Measurements from ENCODE around the gene RSPO4.

The RSPO4 gene

GRCh38 chr20:1010659-1011058 lies 8.5 kb upstream of the RSPO4 start:
- in situ Hi-C loops (cut with MboI; ENCODE audit: low pct_unique_long_range_greater_than_20kb, low sequenced_read_pairs, unreplicated experiment) = no loop called here
- DNase-seq (ENCODE audit: low spot score) = peak; percentile 58
- no peak for TF ChIP-seq CTCF (IDR thresholded peaks at IDR 0.05; ENCODE audit: extremely low read depth, insufficient read depth, missing control alignments)

DNA sequence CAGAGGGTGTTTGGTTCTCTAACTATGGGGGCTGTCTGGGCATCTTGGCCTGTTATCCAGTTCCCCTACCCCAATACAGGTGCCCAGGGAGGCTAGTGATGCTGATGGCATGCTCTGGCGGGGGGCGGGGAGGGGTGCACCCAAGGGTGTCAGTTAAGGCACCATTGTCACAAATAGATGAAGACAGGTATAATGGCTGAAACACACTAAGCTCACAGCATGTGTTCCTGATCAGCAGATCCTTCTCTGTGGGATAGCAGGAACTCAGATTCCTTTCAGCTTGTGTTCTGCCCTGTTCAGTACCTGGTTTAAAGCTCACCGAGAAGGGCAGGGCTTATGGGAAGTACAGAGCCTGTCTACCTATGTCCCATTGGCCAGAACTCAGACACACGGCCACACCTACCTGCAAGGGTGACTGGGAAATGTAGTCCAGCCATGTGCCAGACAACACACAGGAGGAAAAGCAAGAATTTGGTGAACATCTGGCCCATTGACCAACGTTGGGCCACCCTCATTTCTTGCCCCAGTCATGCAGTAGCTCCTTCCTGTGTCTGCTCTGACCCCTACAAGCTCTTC lies 3.4 kb upstream of the RSPO4 start:
- peak; percentile 68 for DNase-seq (ENCODE audit: low spot score)
- in situ Hi-C loops (cut with MboI; ENCODE audit: low pct_unique_long_range_greater_than_20kb, low sequenced_read_pairs, unreplicated experiment) = no loop called here
- no peak for TF ChIP-seq CTCF (IDR thresholded peaks at IDR 0.05; ENCODE audit: extremely low read depth, insufficient read depth, missing control alignments)

- no peak for DNase-seq (ENCODE audit: low spot score)
- TF ChIP-seq CTCF (IDR thresholded peaks at IDR 0.05; ENCODE audit: extremely low read depth, insufficient read depth, missing control alignments) = no peak
- in situ Hi-C loops (cut with MboI; ENCODE audit: low pct_unique_long_range_greater_than_20kb, low sequenced_read_pairs, unreplicated experiment) = no loop called here
Observed at GRCh38 chr20:1003920-1004697, 2.0 kb upstream of the RSPO4 start.

DNA sequence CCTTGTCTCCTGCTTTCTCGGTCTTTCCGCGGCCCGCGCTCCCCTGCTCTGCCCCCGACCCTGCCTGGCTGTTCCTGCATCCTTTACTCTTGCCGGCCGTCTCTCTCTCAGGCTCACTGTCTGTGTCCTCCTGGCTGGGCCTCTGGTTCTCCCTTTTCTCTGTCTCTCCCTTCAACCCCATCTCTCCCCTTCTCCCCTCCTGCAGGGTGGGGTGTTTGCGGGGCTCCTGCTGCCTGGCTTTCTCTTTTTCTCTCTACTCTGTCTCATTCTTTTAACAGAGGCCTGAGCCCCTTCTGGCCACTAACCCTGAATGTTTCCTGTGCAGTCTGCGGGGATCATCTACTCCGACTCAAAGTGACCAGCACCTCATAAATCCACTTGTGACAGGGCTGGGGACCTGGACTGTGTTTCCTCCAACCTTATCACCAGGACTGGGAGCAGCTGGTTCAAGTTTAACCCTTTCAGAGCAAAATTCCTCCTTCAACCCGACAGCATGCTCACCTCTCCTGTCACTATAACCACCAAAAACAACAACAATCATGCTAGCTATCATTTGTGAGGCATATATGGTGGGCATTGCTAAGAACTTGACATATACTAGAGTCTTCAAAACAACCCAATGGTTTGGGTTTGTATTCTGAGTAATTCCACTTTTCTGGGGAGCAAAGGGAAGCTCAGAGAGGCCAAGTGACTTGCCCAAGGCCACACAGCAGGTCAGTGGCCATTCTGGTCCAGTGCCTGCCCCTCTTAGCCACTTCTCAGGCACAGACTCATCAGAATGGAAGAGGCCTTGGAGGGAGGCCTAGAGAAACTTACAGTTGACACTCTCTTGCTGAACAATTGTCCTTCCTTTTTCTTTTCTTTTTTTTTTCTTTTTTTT lies 811 bp upstream of the RSPO4 start:
- in situ Hi-C loops (cut with MboI; ENCODE audit: low pct_unique_long_range_greater_than_20kb, low sequenced_read_pairs, unreplicated experiment) = no loop called here
- no peak for TF ChIP-seq CTCF (IDR thresholded peaks at IDR 0.05; ENCODE audit: extremely low read depth, insufficient read depth, missing control alignments)
- no peak for DNase-seq (ENCODE audit: low spot score)

- no peak for TF ChIP-seq CTCF (IDR thresholded peaks at IDR 0.05; ENCODE audit: extremely low read depth, insufficient read depth, missing control alignments)
- in situ Hi-C loops (cut with MboI; ENCODE audit: low pct_unique_long_range_greater_than_20kb, low sequenced_read_pairs, unreplicated experiment) = no loop called here
- DNase-seq (ENCODE audit: low spot score) = no peak
Observed at GRCh38 chr20:1001116-1001515, 995 bp downstream of the RSPO4 start.

- in situ Hi-C loops (cut with MboI; ENCODE audit: low pct_unique_long_range_greater_than_20kb, low sequenced_read_pairs, unreplicated experiment) = no loop called here
- no peak for DNase-seq (ENCODE audit: low spot score)
- TF ChIP-seq CTCF (IDR thresholded peaks at IDR 0.05; ENCODE audit: extremely low read depth, insufficient read depth, missing control alignments) = no peak
Observed at GRCh38 chr20:998231-998830, 3.8 kb downstream of the RSPO4 start.
